ENCODE data around the gene PAK6.

PAK6 gene

GRCh38 chr15:40290918-40291574 lies 52.2 kb downstream of the PAK6 start:
- DNase-seq (ENCODE audit: low read depth in 1 of 2, low spot score in 1 of 2), result no peak

GRCh38 chr15:40292246-40292645 lies 53.4 kb downstream of the PAK6 start:
- DNase-seq (ENCODE audit: low read depth in 1 of 2, low spot score in 1 of 2), result no peak

GRCh38 chr15:40293006-40293405 lies 54.1 kb downstream of the PAK6 start:
- no peak for DNase-seq (ENCODE audit: low read depth in 1 of 2, low spot score in 1 of 2)

GRCh38 chr15:40293905-40294895 lies 55.3 kb downstream of the PAK6 start:
- no peak for DNase-seq (ENCODE audit: low read depth in 1 of 2, low spot score in 1 of 2)

- no peak for DNase-seq (ENCODE audit: low read depth in 1 of 2, low spot score in 1 of 2)
Observed at GRCh38 chr15:40295297-40295696, 56.4 kb downstream of the PAK6 start.

GRCh38 chr15:40295877-40296560 lies 57.2 kb downstream of the PAK6 start:
- no peak for DNase-seq (ENCODE audit: low read depth in 1 of 2, low spot score in 1 of 2)

- no peak for DNase-seq (ENCODE audit: low read depth in 1 of 2, low spot score in 1 of 2)
Observed at GRCh38 chr15:40296561-40297230, 57.8 kb downstream of the PAK6 start.

- no peak for DNase-seq (ENCODE audit: low read depth in 1 of 2, low spot score in 1 of 2)
Observed at GRCh38 chr15:40297356-40297755, 58.5 kb downstream of the PAK6 start.

GRCh38 chr15:40298216-40298935 lies 59.5 kb downstream of the PAK6 start:
- no peak for DNase-seq (ENCODE audit: low read depth in 1 of 2, low spot score in 1 of 2)

- DNase-seq (ENCODE audit: low read depth in 1 of 2, low spot score in 1 of 2), result no peak
Observed at GRCh38 chr15:40300367-40300766, 61.5 kb downstream of the PAK6 start.

- DNase-seq (ENCODE audit: low read depth in 1 of 2, low spot score in 1 of 2), result no peak
Observed at GRCh38 chr15:40300771-40301170, 61.9 kb downstream of the PAK6 start.

GRCh38 chr15:40301467-40302179 lies 62.8 kb downstream of the PAK6 start:
- DNase-seq (ENCODE audit: low read depth in 1 of 2, low spot score in 1 of 2), result no peak

GRCh38 chr15:40302288-40302886 lies 63.5 kb downstream of the PAK6 start:
- DNase-seq (ENCODE audit: low read depth in 1 of 2, low spot score in 1 of 2), result no peak

- no peak for DNase-seq (ENCODE audit: low read depth in 1 of 2, low spot score in 1 of 2)
Observed at GRCh38 chr15:40302981-40303380, 64.1 kb downstream of the PAK6 start.

GRCh38 chr15:40303576-40303975 lies 64.7 kb downstream of the PAK6 start:
- no peak for DNase-seq (ENCODE audit: low read depth in 1 of 2, low spot score in 1 of 2)

- no peak for DNase-seq (ENCODE audit: low read depth in 1 of 2, low spot score in 1 of 2)
Observed at GRCh38 chr15:40305281-40305680, 66.4 kb downstream of the PAK6 start.

GRCh38 chr15:40306371-40306770 lies 67.5 kb downstream of the PAK6 start:
- DNase-seq (ENCODE audit: low read depth in 1 of 2, low spot score in 1 of 2), result no peak

GRCh38 chr15:40306908-40307307 lies 68.0 kb downstream of the PAK6 start:
- DNase-seq (ENCODE audit: low read depth in 1 of 2, low spot score in 1 of 2), result no peak

GRCh38 chr15:40307421-40308211 lies 68.8 kb downstream of the PAK6 start, which contains the start of gene PLCB2:
TSS of gene PLCB2 (minus strand) at chr15:40307935. CDS start at chr15:40307672, 263 bp downstream.
- peak; percentile 44 to 49 for DNase-seq (ENCODE audit: low read depth in 1 of 2, low spot score in 1 of 2)

All from activated T-helper 1 cell treated with anti-CD3 and anti-CD28 coated beads, Interleukin-2, amount 50 U/mL, for 16 hours (primary cell).